ENCODE measurements around the gene AATK. TPM values are rescaled to one million over a fixed set of nuclear protein-coding genes. Genes with fewer than 3 reads are reported as not detected.
A peak's percentile ranks its signal among the peaks of the same experiment; 100 is the strongest.

Gene AATK
- total and polyA plus RNA-seq, 2 experiments from 2014 or later: 5.7 to 6.3 TPM

GRCh38 chr17:81091774-81092517 is 74.1 kb downstream of the AATK start:
- H3K79me2 ChIP-seq: no peaks in the 10 kb centered on the region
- peaks cover 37% of the 10 kb centered on the region for H3K4me1 ChIP-seq (ENCODE audit: insufficient read depth)
- no peaks in the 10 kb centered on the region for H3K27me3 ChIP-seq
- H3K36me3 ChIP-seq (replicated peaks; ENCODE audit: insufficient read depth, low read depth): no peaks in the 10 kb centered on the region
- no peak overlapping the region for H2AFZ ChIP-seq
- H3K9me3 ChIP-seq (ENCODE audit: low read depth): no peaks in the 10 kb centered on the region
- no peaks in the 10 kb centered on the region for H3K9me2 ChIP-seq (replicated peaks; ENCODE audit: insufficient read depth)
- H3K4me3 ChIP-seq: no peak overlapping the region
- H3K27ac ChIP-seq: no peak overlapping the region
- no peaks in the 10 kb centered on the region for H4K20me1 ChIP-seq (ENCODE audit: insufficient read depth, poor library complexity, severe bottlenecking)
- no peak for DNase-seq (ENCODE audit: low spot score)
- H3K4me2 ChIP-seq: no peak overlapping the region
- WGBS (ENCODE audit: low lambda C conversion rate, missing lambda C conversion rate): 96% methylated on average over 23 of the region's 23 CpGs
- no peak for TF ChIP-seq EZH2phosphoT487 (IDR thresholded peaks at IDR 0.05; ENCODE audit: low read depth, severe bottlenecking, unreplicated experiment)
- TF ChIP-seq CTCF (IDR thresholded peaks at IDR 0.05; ENCODE audit: poor library complexity): no peak
- TF ChIP-seq EZH2 (IDR thresholded peaks at IDR 0.05; ENCODE audit: borderline replicate concordance): no peak

GRCh38 chr17:81091154-81091553 is 74.9 kb downstream of the AATK start:
- WGBS (ENCODE audit: low lambda C conversion rate, missing lambda C conversion rate): 91% methylated on average over 9 of the region's 9 CpGs
- no peaks in the 10 kb centered on the region for H3K27me3 ChIP-seq
- H3K27ac ChIP-seq: no peak overlapping the region
- H3K4me2 ChIP-seq: no peak overlapping the region
- no peaks in the 10 kb centered on the region for H3K36me3 ChIP-seq (replicated peaks; ENCODE audit: insufficient read depth, low read depth)
- TF ChIP-seq EZH2phosphoT487 (IDR thresholded peaks at IDR 0.05; ENCODE audit: low read depth, severe bottlenecking, unreplicated experiment) (no peak), CTCF (IDR thresholded peaks at IDR 0.05; ENCODE audit: poor library complexity) (no peak), EZH2 (IDR thresholded peaks at IDR 0.05; ENCODE audit: borderline replicate concordance) (no peak)
- H2AFZ ChIP-seq: no peak overlapping the region
- no peak overlapping the region for H3K4me3 ChIP-seq
- no peaks in the 10 kb centered on the region for H3K9me2 ChIP-seq (replicated peaks; ENCODE audit: insufficient read depth)
- no peaks in the 10 kb centered on the region for H3K79me2 ChIP-seq
- peaks cover 29% of the 10 kb centered on the region for H3K4me1 ChIP-seq (ENCODE audit: insufficient read depth)
- no peak for DNase-seq (ENCODE audit: low spot score)
- no peaks in the 10 kb centered on the region for H4K20me1 ChIP-seq (ENCODE audit: insufficient read depth, poor library complexity, severe bottlenecking)
- H3K9me3 ChIP-seq (ENCODE audit: low read depth): no peaks in the 10 kb centered on the region

- WGBS (ENCODE audit: low lambda C conversion rate, missing lambda C conversion rate): 88% methylated on average over 21 of the region's 26 CpGs
- Histone ChIP-seq H4K20me1 (ENCODE audit: insufficient read depth, poor library complexity, severe bottlenecking) (no peaks in the 10 kb centered on the region), H3K27me3 (no peaks in the 10 kb centered on the region), H3K36me3 (replicated peaks; ENCODE audit: insufficient read depth, low read depth) (no peaks in the 10 kb centered on the region), H3K9me3 (ENCODE audit: low read depth) (no peaks in the 10 kb centered on the region), H2AFZ (no peak overlapping the region), H3K9me2 (replicated peaks; ENCODE audit: insufficient read depth) (no peaks in the 10 kb centered on the region), H3K4me2 (no peak overlapping the region), H3K79me2 (no peaks in the 10 kb centered on the region), H3K27ac (no peak overlapping the region), H3K4me1 (ENCODE audit: insufficient read depth) (peaks cover 23% of the 10 kb centered on the region), H3K4me3 (no peak overlapping the region)
- peak; percentile 63 for DNase-seq (ENCODE audit: low spot score)
- TF ChIP-seq EZH2phosphoT487 (IDR thresholded peaks at IDR 0.05; ENCODE audit: low read depth, severe bottlenecking, unreplicated experiment) (no peak), CTCF (IDR thresholded peaks at IDR 0.05; ENCODE audit: poor library complexity) (no peak), EZH2 (IDR thresholded peaks at IDR 0.05; ENCODE audit: borderline replicate concordance) (no peak)
Observed at GRCh38 chr17:81090361-81091136, 75.5 kb downstream of the AATK start.

Measured in hepatocyte (in vitro differentiated cells).